Uterus (tissue), 4 donors: ENCODE measurements around the gene PID1. TPM values are rescaled to one million over a fixed set of nuclear protein-coding genes. Genes with fewer than 3 reads are reported as not detected.

Source experiments
- DNase-seq, 2 donors: peaks; one replicate each; pipeline ENCODE4 v3.0.0-alpha.2; 2019 to 2020
- H3K27ac ChIP-seq, 2 donors: fragments of 200-600 bp; sonication (generic); 1 replicate in 1 of 2; 2 replicates in 1 of 2; pipeline ENCODE4 v1.5.1; 2016 to 2018
- H3K27me3 ChIP-seq, 2 donors: fragments of 200-600 bp; sonication (generic); one replicate each; pipeline ENCODE4 v1.5.1; 2018 to 2019; ENCODE audit warnings: control low read depth in 1 of 2
- H3K36me3 ChIP-seq, 2 donors: fragments of 200-600 bp; sonication (generic); one replicate each; pipeline ENCODE4 v1.5.1; 2019; ENCODE audit warnings: control low read depth in 1 of 2
- H3K4me1 ChIP-seq, 2 donors: fragments of 200-600 bp; sonication (generic); one replicate each; pipeline ENCODE4 v1.5.1; 2018 to 2019; ENCODE audit warnings: control low read depth in 1 of 2
- H3K4me3 ChIP-seq, 2 donors: fragments of 200-600 bp; sonication (generic); 1 replicate in 1 of 2; 2 replicates in 1 of 2; pipeline ENCODE4 v1.5.1; 2018 to 2019; ENCODE audit warnings: mild to moderate bottlenecking in 1 of 2
- H3K9me3 ChIP-seq, 2 donors: fragments of 200-600 bp; sonication (generic); one replicate each; pipeline ENCODE4 v1.5.1; 2019; ENCODE audit warnings: control low read depth in 1 of 2
- CTCF ChIP-seq, 4 experiments: fragments of 200-600 bp in 2 of 4; fragments of 450-650 bp in 2 of 4; sonication (generic) in 2 of 4; IDR thresholded peaks; one replicate each; pipeline ENCODE4 v1.5.1; 2016 to 2019; ENCODE audit warnings: antibody characterized with exemption in 4 of 4, mild to moderate bottlenecking in 2 of 4, moderate library complexity in 1 of 4
- POLR2A ChIP-seq, 2 donors: fragments of 450-650 bp; IDR thresholded peaks; one replicate each; pipeline ENCODE4 v1.6.1; 2016; ENCODE audit warnings: antibody characterized with exemption in 2 of 2, mild to moderate bottlenecking in 1 of 2, moderate library complexity in 1 of 2
- intact Hi-C: fragments of 100-400 bp; cut with DNase I; formaldehyde crosslinking; loops from one replicate; pipeline ENCODE4 v1.15.1; 2023; ENCODE audit warnings: low total_unique reads
- total RNA-seq, 4 donors: library from RNA; depleted of rRNA in 3 of 4; stranded (reverse); fragments of >200 nt in 3 of 4; gene quantifications; one replicate each; pipeline versions ENCODE4 v1.1.0 to v1.2.4, GENCODE V29; 2014 to 2023
- donor health status: DM: yes; HTN: yes; CAD: no.

Gene PID1
- total RNA-seq, 4 donors from 2014 or later = 26.4 to 48.5 (median 37.1) TPM

- intact Hi-C loops = no loop called here
- no peak for TF ChIP-seq CTCF (IDR thresholded peaks at IDR 0.05)
- TF ChIP-seq POLR2A (IDR thresholded peaks at IDR 0.05) = no peak
- Histone ChIP-seq H3K4me3 (no peak overlapping the region), H3K36me3 (no peaks in the 10 kb centered on the region), H3K9me3 (no peaks in the 10 kb centered on the region), H3K27me3 (no peaks in the 10 kb centered on the region), H3K27ac (no peak overlapping the region), H3K4me1 (no peaks in the 10 kb centered on the region)
- no peak for DNase-seq
Measured at GRCh38 chr2:229095472-229095871, 175.6 kb downstream of the PID1 start.

GRCh38 chr2:229090225-229090624 is 180.9 kb downstream of the PID1 start:
- H3K9me3 ChIP-seq = no peaks in the 10 kb centered on the region
- no peaks in the 10 kb centered on the region for H3K4me1 ChIP-seq
- H3K27ac ChIP-seq = no peak overlapping the region
- no peak overlapping the region for H3K4me3 ChIP-seq
- DNase-seq = no peak
- no peak for TF ChIP-seq POLR2A (IDR thresholded peaks at IDR 0.05)
- no peak for TF ChIP-seq CTCF (IDR thresholded peaks at IDR 0.05)
- intact Hi-C loops = no loop called here
- no peaks in the 10 kb centered on the region for H3K36me3 ChIP-seq
- no peaks in the 10 kb centered on the region for H3K27me3 ChIP-seq

GRCh38 chr2:229089776-229090175 is 181.3 kb downstream of the PID1 start:
- intact Hi-C loops = no loop called here

GRCh38 chr2:229088966-229089700 is 182.0 kb downstream of the PID1 start:
- TF ChIP-seq CTCF (IDR thresholded peaks at IDR 0.05) (no peak), POLR2A (IDR thresholded peaks at IDR 0.05) (no peak)
- intact Hi-C loops = no loop called here
- DNase-seq = no peak
- no peaks in the 10 kb centered on the region for H3K9me3 ChIP-seq
- H3K27ac ChIP-seq = no peak overlapping the region
- no peaks in the 10 kb centered on the region for H3K27me3 ChIP-seq
- H3K4me3 ChIP-seq = no peak overlapping the region
- H3K36me3 ChIP-seq = no peaks in the 10 kb centered on the region
- H3K4me1 ChIP-seq = no peaks in the 10 kb centered on the region

More at GRCh38 chr2:229089776-229090175, 181.3 kb downstream of the PID1 start:
- H3K9me3 ChIP-seq = no peaks in the 10 kb centered on the region
- H3K4me3 ChIP-seq = no peak overlapping the region
- DNase-seq = no peak
- no peak overlapping the region for H3K27ac ChIP-seq
- H3K36me3 ChIP-seq = no peaks in the 10 kb centered on the region
- H3K27me3 ChIP-seq = no peaks in the 10 kb centered on the region
- no peaks in the 10 kb centered on the region for H3K4me1 ChIP-seq
- no peak for TF ChIP-seq POLR2A (IDR thresholded peaks at IDR 0.05)
- TF ChIP-seq CTCF (IDR thresholded peaks at IDR 0.05) = no peak

- H3K4me3 ChIP-seq = no peak overlapping the region
- intact Hi-C loops = no loop called here
- no peak for TF ChIP-seq POLR2A (IDR thresholded peaks at IDR 0.05)
Measured at GRCh38 chr2:229088517-229088913, 182.6 kb downstream of the PID1 start.

More at GRCh38 chr2:229088517-229088913, 182.6 kb downstream of the PID1 start:
- no peaks in the 10 kb centered on the region for H3K27me3 ChIP-seq
- no peak overlapping the region for H3K27ac ChIP-seq
- no peaks in the 10 kb centered on the region for H3K9me3 ChIP-seq
- DNase-seq = no peak
- no peaks in the 10 kb centered on the region for H3K4me1 ChIP-seq
- no peaks in the 10 kb centered on the region for H3K36me3 ChIP-seq
